KMS-11 (cell line): Measurements from ENCODE around the gene AGAP1.

Experiments used
- H2AFZ ChIP-seq: fragments of 200-600 bp; sonication (generic); 2 replicates; pipeline ENCODE4 v1.6.1; 2016; ENCODE audit warnings: antibody characterized with exemption, mixed run types, low read depth
- H3K27ac ChIP-seq: fragments of 200-600 bp; sonication (generic); 2 replicates; pipeline ENCODE4 v1.6.1; 2016; ENCODE audit warnings: mild to moderate bottlenecking, mixed run types
- H3K27me3 ChIP-seq: fragments of 200-600 bp; sonication (generic); 2 replicates; pipeline ENCODE4 v1.6.1; 2017; ENCODE audit warnings: mild to moderate bottlenecking, low read depth, mixed run types, moderate library complexity; ENCODE audit not compliant: insufficient read depth
- H3K36me3 ChIP-seq: fragments of 200-600 bp; sonication (generic); 2 replicates; pipeline ENCODE4 v1.6.1; 2017; ENCODE audit warnings: mild to moderate bottlenecking, mixed run types; ENCODE audit not compliant: insufficient read depth
- H3K4me1 ChIP-seq: fragments of 200-600 bp; sonication (generic); 2 replicates; pipeline ENCODE4 v1.6.1; 2016; ENCODE audit warnings: mild to moderate bottlenecking, low read depth, mixed run types; ENCODE audit not compliant: poor library complexity, severe bottlenecking
- H3K4me2 ChIP-seq: fragments of 200-600 bp; sonication (generic); 2 replicates; pipeline ENCODE4 v1.7.0; 2016; ENCODE audit warnings: mild to moderate bottlenecking, mixed run types
- H3K4me3 ChIP-seq: fragments of 200-600 bp; sonication (generic); IDR thresholded peaks from 2 replicates; pipeline ENCODE4 v1.6.1; 2017; ENCODE audit warnings: low read depth, low read length, mixed read lengths; ENCODE audit not compliant: insufficient read depth
- H3K79me2 ChIP-seq: fragments of 200-600 bp; sonication (generic); 2 replicates; pipeline ENCODE4 v1.6.1; 2016; ENCODE audit warnings: low read depth, mixed run types; ENCODE audit not compliant: insufficient read depth
- H3K9ac ChIP-seq: fragments of 200-600 bp; sonication (generic); 2 replicates; pipeline ENCODE4 v1.6.1; 2016; ENCODE audit warnings: mild to moderate bottlenecking, mixed run types
- H4K20me1 ChIP-seq: fragments of 200-600 bp; sonication (generic); 2 replicates; pipeline ENCODE4 v1.6.1; 2016; ENCODE audit warnings: mild to moderate bottlenecking, mixed run types; ENCODE audit not compliant: insufficient read depth
- TF ChIP-seq, protein P1 (sequence below): fragments of 200-600 bp; sonication (generic); conservative IDR thresholded peaks from 2 replicates; pipeline ENCODE4 v1.6.1; 2017; ENCODE audit warnings: low read depth, mild to moderate bottlenecking, antibody characterized with exemption, low read length, moderate library complexity, mixed read lengths

The AGAP1 gene

DNA sequence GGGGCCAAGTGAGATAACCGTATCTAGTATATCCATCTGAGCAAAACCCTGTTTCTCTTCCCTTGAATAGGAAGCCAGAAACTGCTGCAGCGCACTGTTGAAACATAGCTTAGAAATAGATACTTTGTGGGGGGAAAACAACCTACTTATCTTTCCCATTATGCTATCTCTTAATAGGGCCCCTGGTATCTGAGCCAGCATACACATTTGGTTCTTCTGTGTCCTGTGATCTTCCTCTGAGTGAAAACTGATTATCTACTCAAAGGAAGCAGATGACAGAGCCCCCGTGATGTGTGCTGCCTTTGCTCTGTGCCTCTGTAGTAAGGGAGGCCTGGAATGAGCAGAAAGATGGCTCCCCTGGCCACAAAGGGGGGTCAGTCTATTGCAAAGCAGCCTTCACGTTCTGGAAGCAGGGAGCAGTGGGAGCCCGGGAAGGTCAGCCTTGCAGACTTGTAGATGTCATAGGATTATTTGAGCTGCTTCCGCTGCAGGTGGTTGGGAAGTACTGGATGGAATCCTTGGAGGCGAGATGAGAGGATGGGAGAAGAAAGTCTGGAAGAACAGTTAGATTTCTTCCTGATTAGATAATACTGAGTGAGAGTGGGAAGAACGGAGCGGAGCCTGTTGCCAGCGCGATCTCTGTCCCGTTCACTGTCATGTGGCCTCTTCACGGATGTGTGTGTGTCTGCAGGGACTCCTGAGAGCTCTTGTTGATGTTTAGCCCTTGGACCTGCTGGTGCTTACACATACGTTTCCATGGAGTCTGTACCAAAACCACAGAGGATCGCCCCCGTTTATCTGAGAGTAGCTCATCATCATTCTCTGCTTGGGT lies 150.1 kb downstream of the AGAP1 start:
- H3K4me3 ChIP-seq = no peak overlapping the region
- H3K36me3 ChIP-seq = no peaks in the 10 kb centered on the region
- H3K4me2 ChIP-seq = no peak overlapping the region
- peaks cover 16% of the 10 kb centered on the region for H3K4me1 ChIP-seq
- no peaks in the 10 kb centered on the region for H3K27me3 ChIP-seq
- TF ChIP-seq, protein P1, sequence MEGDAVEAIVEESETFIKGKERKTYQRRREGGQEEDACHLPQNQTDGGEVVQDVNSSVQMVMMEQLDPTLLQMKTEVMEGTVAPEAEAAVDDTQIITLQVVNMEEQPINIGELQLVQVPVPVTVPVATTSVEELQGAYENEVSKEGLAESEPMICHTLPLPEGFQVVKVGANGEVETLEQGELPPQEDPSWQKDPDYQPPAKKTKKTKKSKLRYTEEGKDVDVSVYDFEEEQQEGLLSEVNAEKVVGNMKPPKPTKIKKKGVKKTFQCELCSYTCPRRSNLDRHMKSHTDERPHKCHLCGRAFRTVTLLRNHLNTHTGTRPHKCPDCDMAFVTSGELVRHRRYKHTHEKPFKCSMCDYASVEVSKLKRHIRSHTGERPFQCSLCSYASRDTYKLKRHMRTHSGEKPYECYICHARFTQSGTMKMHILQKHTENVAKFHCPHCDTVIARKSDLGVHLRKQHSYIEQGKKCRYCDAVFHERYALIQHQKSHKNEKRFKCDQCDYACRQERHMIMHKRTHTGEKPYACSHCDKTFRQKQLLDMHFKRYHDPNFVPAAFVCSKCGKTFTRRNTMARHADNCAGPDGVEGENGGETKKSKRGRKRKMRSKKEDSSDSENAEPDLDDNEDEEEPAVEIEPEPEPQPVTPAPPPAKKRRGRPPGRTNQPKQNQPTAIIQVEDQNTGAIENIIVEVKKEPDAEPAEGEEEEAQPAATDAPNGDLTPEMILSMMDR = no peak
- no peak overlapping the region for H3K27ac ChIP-seq
- peaks cover 29% of the 10 kb centered on the region; the same call in 1 of the 2 replicates for H3K79me2 ChIP-seq
- no peak overlapping the region for H3K9ac ChIP-seq
- H4K20me1 ChIP-seq = no peaks in the 10 kb centered on the region
- no peak overlapping the region for H2AFZ ChIP-seq

DNA sequence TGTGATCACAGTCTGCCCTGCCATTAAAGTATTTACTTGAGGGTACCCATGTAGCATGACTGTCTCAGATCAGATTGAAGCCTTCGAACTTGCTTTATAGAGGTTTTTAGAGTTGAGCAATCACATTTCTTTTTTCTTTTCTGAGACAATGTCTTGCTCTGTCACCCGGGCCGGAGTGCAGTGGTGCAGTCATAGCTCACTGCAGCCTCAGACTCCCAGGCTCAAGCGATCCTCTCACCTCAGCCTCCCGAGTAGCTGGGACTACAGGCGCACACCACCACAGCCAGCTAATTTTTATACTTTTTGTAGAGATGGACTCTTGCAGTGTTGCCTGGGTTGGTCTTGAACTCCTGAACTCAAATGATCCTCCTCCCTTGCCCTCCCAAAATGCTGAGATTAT lies 153.4 kb downstream of the AGAP1 start:
- Histone ChIP-seq H3K36me3 (no peaks in the 10 kb centered on the region), H3K9ac (no peak overlapping the region), H3K79me2 (peaks cover 60% of the 10 kb centered on the region; the same call in 1 of the 2 replicates), H3K27me3 (no peaks in the 10 kb centered on the region), H3K4me1 (peaks cover 16% of the 10 kb centered on the region), H4K20me1 (no peaks in the 10 kb centered on the region), H3K27ac (no peak overlapping the region), H2AFZ (no peak overlapping the region), H3K4me2 (no peak overlapping the region), H3K4me3 (no peak overlapping the region)
- TF ChIP-seq, protein P1 = no peak

DNA sequence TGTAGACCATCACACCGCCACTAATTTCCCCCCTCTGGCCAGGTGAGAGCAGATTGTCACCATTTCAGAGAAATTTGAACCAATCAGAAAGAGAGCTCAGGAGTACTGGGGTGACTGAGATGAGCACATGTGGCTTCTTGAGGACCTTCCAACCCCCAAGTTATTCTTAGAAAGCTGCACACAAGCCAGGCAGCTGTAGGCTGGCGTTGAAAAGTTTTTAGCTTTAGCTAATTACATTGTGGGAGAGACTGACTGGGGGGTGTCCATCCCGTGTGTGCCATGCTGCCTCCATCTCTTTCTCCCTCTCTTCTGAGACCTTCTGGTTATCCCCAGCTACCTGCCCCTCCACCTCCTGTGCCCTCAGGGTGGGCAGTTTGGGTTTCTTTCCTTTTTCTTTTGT lies 154.0 kb downstream of the AGAP1 start:
- Histone ChIP-seq H3K79me2 (peaks cover 60% of the 10 kb centered on the region; the same call in 1 of the 2 replicates), H4K20me1 (no peaks in the 10 kb centered on the region)

DNA sequence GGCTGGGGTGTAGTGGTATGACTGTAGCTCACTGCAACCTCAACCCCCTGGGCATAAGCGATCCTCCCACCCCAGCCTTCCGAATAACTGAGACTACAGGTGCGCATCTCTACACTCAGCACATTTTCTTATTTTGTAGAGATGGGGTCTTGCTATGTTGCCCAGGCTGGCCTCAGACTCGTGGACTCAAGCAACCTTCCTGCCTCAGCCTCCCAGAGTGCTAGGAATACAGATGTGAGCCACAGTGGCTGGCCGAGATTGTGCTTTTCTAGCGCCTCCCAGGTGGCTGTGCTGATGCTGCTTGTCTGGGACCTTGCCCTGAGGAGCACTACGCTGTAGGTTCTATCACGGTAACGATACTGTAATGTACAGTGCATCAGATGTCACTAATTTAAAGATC lies 155.6 kb downstream of the AGAP1 start:
- no peaks in the 10 kb centered on the region for H3K36me3 ChIP-seq
- TF ChIP-seq, protein P1 = no peak
- peaks cover 58% of the 10 kb centered on the region; the same call in 1 of the 2 replicates for H3K79me2 ChIP-seq
- H3K27ac ChIP-seq = no peak overlapping the region
- H3K4me3 ChIP-seq = no peak overlapping the region
- H3K27me3 ChIP-seq = no peaks in the 10 kb centered on the region
- no peak overlapping the region for H3K4me2 ChIP-seq
- H4K20me1 ChIP-seq = no peaks in the 10 kb centered on the region
- H3K4me1 ChIP-seq = peaks cover 16% of the 10 kb centered on the region
- H2AFZ ChIP-seq = no peak overlapping the region
- H3K9ac ChIP-seq = no peak overlapping the region

More for the DNA sequence above, 154.0 kb downstream of the AGAP1 start:
- Histone ChIP-seq H3K27me3 (no peaks in the 10 kb centered on the region), H2AFZ (no peak overlapping the region), H3K36me3 (no peaks in the 10 kb centered on the region), H3K27ac (no peak overlapping the region), H3K9ac (no peak overlapping the region), H3K4me2 (no peak overlapping the region), H3K4me1 (peaks cover 16% of the 10 kb centered on the region), H3K4me3 (no peak overlapping the region)
- TF ChIP-seq, protein P1 = no peak
